Measurements from ENCODE around the gene RITA1. TPM values are rescaled to one million over a fixed set of nuclear protein-coding genes. Genes with fewer than 3 reads are reported as not detected.
"Not testable (repeated sequence)": the region's sequence is repeated elsewhere in the genome, so short reads cannot be mapped to it uniquely, and the experiment has no call there.

RITA1 gene, protein sequence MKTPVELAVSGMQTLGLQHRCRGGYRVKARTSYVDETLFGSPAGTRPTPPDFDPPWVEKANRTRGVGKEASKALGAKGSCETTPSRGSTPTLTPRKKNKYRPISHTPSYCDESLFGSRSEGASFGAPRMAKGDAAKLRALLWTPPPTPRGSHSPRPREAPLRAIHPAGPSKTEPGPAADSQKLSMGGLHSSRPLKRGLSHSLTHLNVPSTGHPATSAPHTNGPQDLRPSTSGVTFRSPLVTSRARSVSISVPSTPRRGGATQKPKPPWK
- 11.0 TPM for total RNA-seq

DNA sequence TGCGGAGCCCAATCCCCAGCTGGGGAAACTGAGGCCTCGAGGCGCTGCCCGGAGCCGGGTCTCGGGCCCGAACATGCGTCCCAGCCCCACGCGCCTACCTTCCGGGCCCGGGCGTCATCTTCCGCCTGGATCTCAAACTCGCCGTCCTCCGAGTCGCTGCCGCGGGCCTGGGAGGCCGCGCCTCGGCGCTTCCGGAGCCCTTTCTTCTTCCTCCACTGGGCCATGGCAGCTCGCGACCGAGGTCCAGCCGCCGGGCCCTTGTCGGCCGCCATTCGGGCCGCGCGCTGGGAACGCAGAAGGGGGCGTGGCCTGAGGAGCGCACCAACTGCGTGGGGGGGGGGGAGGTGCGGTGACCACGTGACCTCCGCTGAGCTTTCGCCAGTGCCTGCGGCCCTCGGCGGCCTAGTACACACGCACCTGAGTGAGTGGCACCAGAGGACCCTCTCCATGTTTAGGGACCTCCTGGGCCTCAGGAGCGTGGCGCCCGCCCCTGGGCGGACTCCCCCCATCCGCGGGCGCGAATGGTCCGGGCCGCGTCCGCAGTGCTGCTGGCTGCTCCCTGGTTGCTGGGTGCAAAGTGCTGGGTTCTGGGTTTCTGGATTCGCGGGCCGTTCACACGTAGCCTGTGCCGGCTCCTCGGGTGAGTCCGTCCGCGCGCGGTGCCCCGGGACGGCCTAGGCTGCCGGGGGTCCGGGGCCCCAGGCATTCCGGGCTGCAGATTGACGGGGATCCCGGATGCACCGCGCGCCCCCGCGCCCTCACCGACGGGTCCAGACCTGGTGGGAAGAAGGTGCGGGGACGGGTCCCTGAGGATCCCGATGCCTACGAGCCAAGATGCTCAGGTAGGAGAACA, at the start of gene RITA1, which contains the start of gene DDX54:
Gene RITA1 (plus strand): TSS at position 542 of the 853 bp plus-strand sequence. CDS start 1,026 bp downstream, outside the sequence.
Gene DDX54 (minus strand): TSS at position 299 of the 853 bp plus-strand sequence. CDS start 27 bp downstream, at position 272.
- peak; percentile 82 for ATAC-seq

DNA sequence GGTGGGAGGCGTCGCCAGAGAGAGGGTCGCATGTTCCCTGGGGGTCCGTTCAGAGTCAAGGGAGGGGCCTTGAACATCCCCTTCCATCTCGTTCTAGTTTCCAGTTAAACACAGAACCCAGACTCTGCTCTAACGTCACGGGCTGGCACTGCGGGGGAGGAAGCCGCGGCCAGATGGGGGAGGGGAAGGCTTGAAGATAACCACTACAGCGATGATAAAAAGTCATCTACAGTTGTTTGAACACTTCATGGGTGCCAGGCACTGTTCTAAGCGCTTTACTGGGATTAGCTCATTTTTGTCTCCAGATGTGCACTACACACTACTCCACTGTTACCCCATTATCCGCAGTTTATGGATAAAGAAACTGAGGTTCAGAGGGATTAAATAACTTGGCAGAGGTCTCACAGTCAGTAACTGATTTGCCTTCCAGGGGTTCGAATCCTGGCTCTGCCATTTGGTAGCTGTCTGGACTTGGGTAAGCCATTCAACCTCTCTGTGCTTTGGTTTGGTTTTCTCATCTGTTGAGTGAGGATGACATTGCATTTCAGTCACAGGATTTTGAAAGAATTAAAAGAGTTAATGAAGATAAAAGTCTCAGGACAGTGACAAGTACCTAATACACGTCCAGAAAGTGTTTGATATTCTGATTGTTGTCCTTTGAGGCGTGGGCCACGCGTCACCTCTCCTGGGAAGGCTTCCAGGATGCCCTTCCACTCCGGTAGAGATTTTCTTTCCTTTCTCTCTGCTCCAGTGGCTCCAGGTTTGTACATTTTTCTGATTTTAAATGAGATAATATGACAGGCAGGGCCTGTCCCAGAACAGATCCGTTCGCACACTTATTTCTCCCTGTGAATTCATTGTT, 49.2 kb upstream of the RITA1 start:
- ATAC-seq: peak; percentile 2

DNA sequence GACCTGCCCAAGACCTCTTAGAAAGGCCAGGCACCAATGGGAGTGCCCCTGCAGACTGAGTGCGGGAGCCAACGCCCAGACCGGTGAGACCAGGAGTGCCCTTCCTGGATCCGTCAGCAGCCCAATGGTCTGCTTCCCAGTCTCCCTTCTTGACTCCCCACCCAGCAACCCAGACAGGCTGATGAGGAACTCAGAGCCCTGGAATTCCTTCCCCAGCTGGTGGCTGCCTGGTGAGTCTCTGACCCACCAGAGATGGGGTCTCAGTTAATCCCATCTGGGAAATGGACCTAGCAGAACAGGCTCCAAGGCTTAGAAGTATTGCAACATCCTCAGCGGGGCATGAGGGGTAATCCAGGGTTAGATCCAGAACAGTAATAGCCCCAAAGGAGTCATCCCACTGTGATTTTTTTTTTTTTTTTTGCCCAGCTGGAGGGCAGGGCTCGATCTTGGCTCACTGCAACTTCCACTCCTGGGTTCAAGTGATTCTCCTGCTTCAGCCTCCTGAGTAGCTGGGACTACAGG, 48.5 kb upstream of the RITA1 start:
- peak; percentile 84 for ATAC-seq

DNA sequence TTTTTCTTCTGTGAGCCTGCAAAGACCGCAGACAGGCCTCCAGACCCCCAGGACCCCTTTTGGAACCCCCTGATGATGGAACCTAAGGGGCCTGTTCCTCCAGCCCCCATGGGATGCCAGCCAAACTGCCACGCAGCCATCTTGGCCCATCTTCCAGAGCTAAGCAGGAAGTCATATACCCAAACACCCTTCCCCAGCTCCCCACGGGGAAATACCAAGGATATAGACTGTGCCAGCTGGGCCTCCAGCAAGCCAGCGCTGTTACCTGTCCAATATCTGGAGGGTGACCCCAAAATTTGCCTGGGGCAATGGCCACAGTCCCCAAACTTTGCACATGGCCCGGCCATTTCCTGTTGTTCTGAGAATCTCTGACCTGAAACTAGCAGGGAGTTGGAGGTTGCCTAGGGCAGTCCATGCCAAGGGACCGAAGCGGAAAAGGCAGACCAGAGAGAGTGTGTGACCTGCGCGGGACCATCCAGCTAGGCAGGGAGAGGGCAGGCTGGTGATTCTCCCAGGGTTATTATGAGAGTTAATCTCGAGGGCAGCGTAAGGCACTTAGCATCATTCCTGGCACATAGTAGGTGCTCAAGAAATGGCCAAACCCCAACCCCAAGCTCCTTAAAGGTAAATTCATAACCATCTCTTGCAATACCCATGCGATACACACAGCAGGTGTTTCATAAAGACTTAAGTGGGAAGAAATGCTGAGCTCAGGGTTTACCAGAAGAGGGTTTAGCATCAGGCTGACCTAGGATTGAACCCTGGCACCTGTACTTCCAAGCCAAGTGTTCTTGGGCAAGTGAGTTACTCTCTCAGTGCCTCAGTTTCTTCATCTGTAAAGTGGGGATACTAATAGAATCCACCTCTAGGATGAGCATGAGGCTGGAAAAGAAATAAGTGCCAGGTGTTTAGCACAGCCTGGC, 47.4 kb upstream of the RITA1 start:
- no peak for ATAC-seq

DNA sequence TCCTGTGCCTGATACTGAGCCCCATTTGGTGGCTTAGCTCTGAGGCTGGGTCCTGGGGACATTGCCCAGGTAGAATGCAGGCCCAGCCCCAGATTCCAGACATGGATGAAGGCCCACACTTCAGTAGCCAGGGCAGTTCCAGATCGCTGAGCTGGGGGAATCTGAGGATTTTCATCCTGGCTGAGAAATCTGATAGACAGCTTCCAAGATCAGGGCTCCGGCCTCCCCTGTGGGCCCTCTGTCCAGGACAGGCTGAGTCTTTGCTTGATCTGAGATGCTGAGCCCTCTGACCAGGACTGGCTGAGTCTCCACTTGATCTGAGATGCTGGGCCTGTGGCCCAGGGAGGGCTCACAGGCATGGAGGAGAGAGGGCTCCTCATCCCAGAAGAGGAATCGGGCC, 46.7 kb upstream of the RITA1 start:
- no peak for ATAC-seq

DNA sequence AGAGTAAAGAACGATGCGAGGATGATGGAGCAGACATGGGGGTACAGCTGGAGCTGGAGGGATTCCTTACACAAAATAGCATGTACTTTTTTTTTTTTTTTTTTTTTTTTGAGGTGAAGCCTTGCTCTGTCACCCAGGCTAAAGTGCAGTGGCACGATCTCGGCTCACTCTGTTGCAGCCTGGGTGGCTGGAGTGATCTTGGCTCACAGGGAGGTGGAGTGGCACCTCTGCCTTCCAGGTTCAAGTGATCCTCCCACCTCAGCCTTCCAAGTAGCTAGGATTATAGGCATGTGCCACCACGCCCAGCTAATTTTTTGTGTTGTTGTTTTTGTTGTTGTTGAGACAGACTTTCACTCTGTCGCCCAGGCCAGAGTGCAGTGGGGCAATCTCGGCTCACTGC, 44.8 kb upstream of the RITA1 start:
- ATAC-seq: no peak

DNA sequence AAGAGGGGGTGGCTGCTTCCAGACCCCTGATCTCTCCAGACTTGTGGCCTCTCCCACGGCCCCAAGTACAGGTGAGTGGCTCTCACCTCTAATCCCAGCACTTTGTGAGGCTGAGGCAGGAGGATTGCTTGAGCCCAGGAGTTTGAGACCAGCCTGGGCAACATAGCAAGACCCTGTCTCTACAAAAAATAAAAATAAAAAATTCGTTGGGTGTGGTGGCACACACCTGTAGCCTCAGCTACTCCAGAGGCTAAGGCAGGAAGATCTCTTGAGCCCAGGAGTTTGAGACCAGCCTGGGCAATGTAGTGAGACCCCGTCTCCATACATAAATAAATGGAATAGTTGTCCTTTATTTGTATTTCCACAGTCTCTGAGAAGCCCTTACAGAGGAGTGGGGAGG, 43.8 kb upstream of the RITA1 start:
- not testable (repeated sequence) for ATAC-seq

DNA sequence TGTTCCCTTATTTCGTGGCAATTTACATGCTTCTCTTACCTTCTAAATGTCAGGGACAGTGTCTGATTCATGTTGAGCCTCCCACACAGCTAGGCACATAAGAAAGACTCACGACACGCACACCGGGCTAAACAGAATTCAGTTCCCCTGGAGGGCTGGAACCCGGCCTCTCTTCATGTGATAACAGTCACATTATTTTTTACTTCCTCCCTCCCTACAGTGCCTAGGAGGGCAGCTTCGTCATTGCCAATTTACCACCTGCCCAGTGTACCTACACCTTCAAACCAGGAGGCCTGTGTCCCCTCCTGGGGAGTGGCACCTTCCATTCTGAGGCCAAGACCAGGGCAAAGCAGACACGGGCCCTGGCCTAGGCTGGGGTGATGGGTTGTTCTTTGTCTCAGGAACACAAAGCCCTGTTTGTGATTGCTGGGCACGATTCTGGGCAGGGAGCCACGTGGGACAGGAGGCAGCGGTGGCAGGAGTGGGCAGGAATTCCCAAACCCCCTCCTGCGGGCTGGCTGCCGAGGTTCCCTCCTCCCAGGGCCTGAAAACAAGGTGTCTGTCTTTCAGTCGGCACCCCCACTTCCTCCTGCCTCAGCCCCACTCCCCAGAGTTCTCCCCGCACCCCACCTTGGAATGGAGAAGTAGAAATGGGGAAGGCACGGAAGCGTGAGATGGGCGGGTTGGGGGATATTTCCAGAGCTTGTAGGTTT, 43.2 kb upstream of the RITA1 start:
- ATAC-seq: peak; percentile 24

DNA sequence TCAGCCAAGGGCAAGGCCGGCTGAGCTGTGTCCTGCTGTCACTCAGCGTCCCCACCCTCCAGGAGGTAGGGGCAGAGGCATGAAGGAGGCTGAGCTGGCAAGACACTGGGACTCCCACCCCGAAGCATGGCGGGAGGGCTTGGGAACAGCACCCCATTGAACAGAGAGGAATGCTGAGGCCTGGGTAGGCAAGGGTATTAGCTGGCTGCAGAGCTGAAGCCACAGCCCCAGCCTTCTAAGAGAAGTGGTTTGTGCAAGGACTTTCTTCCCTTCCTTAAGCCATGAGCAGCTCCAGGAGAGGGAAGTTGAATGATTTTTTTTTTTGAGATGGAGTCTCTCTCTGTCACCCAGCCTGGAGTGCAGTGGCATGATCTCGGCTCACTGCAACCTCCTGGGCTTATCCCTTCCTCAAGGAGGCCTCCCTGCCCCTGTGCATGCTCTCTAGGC, 42.6 kb upstream of the RITA1 start:
- ATAC-seq: no peak

DNA sequence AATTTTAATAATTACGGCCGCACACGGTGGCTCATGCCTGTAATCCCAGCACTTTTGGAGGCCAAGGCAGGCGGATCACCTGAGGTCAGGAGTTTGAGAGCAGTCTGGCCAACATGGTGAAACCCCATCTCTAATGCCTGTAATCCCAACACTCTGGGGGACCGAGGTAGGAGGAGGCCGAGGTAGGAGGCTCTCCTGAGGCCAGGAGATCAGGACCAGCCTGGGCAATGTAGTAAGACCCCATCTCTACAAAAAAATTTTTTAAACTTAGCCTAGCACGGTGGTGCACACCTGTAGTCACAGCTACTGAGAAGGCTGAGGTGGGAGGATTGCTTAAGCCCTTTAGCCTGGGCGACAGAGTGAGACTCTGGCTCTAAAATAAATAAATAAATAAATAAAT, 41.6 kb upstream of the RITA1 start:
- no peak for ATAC-seq

DNA sequence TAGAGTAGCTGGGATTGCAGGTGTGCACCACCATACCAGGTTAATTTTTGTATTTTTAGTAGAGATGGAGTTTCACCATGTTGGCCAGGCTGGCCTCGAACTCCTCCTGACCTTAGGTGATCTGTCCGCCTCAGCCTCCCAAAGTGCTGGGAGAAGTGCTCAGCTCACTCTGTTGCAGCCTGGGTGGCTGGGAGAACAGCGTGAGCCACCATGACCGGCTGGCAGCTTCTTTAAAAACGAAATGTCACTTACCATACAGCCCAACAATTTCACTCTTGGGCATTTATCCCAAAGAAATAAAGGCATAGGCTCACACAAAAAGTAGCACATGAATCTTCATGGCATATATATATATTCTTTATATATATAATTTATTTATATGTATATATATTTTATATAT, 40.7 kb upstream of the RITA1 start:
- no peak for ATAC-seq

DNA sequence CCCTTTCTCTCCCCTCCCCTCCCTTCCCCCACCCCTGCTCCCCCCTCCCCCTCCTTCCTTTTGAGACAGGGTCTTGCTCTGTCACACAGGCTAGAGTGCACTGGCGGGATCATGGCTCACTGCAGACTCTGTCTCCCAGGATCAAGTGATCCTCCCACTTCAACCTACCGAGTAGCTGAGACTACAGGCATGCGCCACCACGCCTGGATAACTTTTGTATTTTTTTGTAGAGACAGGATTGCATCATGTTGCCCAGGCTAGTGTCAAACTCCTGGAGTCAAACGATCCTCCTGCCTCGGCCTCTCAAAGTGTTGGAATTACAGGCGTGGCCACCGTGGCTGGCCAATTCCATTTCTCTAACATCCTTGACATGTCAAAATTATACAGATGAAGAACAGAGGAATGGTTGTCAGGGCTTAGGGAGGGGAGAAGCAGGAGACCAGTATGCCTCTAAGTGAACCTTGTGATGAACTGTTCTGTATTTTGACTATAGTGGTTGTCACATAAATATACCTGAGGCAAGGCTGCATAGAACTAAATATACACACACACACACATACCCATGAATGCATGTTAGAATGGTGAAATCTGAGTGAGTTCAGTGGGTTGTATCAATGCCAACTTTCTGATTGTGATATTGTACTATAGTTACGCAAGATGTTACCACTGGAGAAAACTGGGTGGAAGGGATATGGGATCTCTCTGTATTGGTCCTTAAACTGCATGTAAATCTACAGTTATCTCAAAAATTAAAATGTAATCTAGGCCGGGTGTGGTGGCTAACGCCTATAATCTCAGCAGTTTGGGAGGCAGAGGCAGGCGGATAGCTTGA, 39.6 kb upstream of the RITA1 start:
- ATAC-seq: no peak

DNA sequence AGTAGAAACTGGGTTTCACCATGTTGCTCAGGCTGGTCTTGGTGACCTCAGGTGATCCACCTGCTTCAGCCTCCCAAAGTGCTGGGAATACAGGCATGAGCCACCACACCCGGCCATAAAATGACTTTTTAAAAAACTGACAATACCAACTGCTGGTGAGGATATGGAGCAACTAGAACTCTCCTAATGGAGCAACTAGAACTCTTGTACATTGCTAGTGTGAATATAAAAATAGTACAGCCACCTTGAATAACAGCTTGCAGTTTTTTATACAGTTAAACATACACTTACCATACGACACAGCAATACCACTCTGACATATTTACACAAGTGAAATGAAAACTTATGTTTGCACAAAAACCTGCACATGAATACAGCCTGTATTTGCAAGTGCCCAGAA, 38.5 kb upstream of the RITA1 start:
- ATAC-seq: no peak

DNA sequence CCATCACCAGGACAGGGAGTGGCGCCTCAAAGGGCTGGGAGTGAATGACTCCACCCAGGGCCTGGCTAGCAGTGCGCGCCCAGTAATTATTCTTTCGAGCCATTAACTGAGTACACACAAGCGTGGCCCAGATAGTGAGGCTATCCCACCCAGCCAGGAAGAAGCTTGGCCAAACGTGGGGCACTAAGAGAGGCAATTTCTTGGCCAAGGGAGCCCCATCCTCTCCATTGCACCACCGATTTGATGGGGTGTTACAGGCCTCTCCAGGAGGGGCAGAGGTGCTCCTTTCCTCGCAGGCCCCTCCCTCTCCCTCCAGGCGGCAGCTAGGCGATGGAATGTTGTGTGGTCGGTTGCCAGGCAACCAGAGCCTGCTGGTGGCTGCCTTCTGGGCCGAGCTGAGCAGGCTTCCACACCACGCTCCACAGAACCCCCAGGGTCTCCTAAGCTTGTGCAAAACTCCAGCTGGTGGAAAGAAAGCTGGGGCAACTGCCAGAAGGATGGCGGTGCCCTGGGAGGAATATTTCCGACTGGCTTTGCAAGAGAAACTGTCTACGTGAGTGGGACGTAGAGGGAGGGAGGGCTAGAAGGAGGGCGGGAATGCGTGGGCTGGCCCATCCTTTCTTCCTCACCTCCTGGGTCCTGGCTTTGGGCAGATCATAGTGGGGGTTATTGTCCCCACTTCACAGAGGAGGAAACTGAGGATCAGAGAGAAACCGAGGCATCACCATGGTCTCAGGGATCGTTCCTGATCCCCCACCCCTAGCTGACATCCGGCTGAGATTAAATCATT, 36.0 kb upstream of the RITA1 start, which contains the start of gene CFAP73:
Gene CFAP73 (plus strand): TSS at position 364 of the 790 bp plus-strand sequence. CDS start 134 bp downstream, at position 498.
- peak; percentile 65 for ATAC-seq

DNA sequence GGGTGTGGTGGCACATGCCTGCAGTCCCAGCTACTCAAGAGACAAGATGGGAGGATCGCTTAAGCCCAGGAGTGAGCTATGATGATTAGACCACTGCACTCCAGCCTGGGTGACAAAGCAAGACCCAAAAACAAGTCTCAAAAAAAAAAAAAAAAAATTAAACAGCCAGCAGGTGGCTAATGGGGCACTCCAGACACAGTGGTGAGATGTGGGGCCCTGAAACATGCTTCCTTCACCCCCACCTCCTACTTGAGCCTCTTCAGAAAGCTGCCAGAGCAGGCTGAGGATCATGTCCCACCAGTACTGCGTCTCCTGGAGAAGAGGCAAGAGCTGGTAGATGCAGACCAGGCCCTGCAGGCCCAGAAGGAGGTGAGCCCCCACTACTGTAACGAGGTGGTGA, 33.9 kb upstream of the RITA1 start:
- ATAC-seq: no peak

DNA sequence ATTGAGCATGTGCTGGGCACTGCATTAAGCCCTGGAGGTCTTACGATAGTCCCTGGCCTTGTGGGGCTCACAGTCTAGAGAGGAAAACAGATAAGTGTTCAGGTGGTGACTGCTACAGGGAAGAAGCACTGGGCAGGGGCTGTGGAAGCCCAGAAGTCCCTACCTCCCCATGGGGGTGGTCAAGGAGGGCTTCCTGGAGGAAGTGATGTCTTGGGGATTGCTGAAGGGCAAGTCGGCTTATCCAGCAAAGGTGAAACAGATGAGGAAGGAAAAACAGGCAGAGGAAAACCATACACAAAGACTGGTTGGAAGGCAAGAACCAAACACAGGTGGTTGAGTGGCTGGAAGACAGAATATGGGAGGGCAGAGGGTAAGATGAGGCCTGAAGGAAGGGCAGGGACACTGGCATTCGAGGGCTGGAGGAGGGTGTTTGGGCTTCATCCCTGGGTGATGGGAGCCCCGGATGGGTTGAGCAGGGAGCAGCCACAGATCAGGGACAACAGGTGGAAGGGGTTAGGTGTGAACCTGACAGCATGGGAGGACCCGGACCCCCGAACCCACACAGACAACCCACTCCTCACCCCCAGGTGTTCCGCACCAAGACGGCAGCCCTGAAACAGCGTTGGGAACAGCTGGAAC, 33.2 kb upstream of the RITA1 start:
- no peak for ATAC-seq

DNA sequence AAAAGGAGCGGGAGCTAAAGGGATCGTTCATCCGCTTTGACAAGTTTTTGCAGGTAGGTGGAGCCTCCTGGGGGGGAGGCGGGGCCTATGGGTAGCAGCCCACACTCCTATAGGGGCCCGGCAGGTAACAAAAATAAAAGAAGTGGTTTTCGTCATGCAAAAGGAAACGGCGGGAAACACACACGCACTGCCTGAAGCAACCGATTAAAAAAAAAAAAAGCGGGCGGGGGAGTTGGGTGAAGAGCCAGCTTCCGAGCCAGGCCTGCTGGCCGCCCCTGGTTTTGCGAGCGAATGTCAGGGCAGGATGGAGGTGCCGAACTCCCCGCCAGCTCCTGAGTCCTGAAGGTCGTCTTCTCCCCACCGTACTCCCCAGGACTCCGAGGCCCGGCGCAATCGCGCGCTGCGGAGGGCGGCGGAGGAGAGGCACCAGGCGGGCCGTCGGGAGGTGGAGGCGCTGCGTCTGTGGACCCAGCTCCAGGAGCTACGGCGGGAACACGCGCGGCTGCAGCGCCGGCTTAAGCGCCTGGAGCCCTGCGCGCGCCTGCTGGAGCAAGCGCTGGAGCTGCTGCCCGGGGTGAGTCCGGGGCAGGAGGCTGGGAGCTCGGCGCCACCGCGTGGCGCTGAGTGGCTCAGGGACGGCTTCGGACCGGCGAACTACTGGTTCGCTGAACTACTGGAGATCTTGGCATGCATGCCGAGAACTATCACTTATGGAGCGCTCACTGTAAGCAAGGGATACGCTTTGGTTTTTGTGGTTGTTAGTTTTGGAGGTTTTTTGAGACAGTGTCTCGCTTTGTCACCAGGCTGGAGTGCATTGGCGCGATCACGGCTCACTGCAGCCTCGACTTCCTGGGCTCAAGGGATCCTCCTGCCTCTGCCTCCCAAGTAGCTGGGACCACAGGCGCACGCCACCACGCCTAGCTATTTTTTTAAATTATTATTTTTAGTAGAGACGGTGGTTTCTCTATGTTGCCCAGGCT, 32.4 kb upstream of the RITA1 start:
- ATAC-seq: peak; percentile 82
